IPS-18a (cell line): ENCODE results near the gene UNC5B.

Experiments
- H3K27ac ChIP-seq: one replicate; pipeline ENCODE4 v1.5.1; 2013; ENCODE audit warnings: low read length
- H3K27me3 ChIP-seq: one replicate; pipeline ENCODE4 v1.6.1; 2013; ENCODE audit warnings: mild to moderate bottlenecking, low read length; ENCODE audit not compliant: control insufficient read depth, insufficient read depth
- H3K36me3 ChIP-seq: one replicate; pipeline ENCODE4 v1.6.1; 2013; ENCODE audit warnings: low read depth, low read length; ENCODE audit not compliant: control insufficient read depth
- H3K4me1 ChIP-seq: one replicate; pipeline ENCODE4 v1.6.1; 2013; ENCODE audit warnings: low read depth, low read length; ENCODE audit not compliant: control insufficient read depth
- H3K4me3 ChIP-seq: one replicate; pipeline ENCODE4 v1.5.1; 2013; ENCODE audit warnings: low read length
- H3K9ac ChIP-seq: one replicate; pipeline ENCODE4 v1.6.1; 2013; ENCODE audit warnings: mild to moderate bottlenecking, low read length, moderate library complexity
- H3K9me3 ChIP-seq: one replicate; pipeline ENCODE4 v1.6.1; 2013; ENCODE audit warnings: low read depth, low read length; ENCODE audit not compliant: control insufficient read depth

UNC5B gene

GRCh38 chr10:71236822-71237682, 24.7 kb downstream of the UNC5B start:
- no peak overlapping the region for H3K27ac ChIP-seq

GRCh38 chr10:71237843-71238623, 25.7 kb downstream of the UNC5B start:
- peaks cover 12% of the 10 kb centered on the region for H3K4me1 ChIP-seq

More at GRCh38 chr10:71236822-71237682, 24.7 kb downstream of the UNC5B start:
- Histone ChIP-seq H3K36me3 (no peaks in the 10 kb centered on the region), H3K4me3 (no peak overlapping the region), H3K4me1 (peaks cover 12% of the 10 kb centered on the region), H3K27me3 (no peaks in the 10 kb centered on the region), H3K9me3 (no peaks in the 10 kb centered on the region), H3K9ac (no peak overlapping the region)

GRCh38 chr10:71238626-71239025, 26.3 kb downstream of the UNC5B start:
- H3K4me1 ChIP-seq = peaks cover 12% of the 10 kb centered on the region
- no peak overlapping the region for H3K27ac ChIP-seq
- H3K27me3 ChIP-seq = no peaks in the 10 kb centered on the region
- H3K9me3 ChIP-seq = no peaks in the 10 kb centered on the region
- no peaks in the 10 kb centered on the region for H3K36me3 ChIP-seq
- H3K9ac ChIP-seq = no peak overlapping the region
- H3K4me3 ChIP-seq = no peak overlapping the region

More at GRCh38 chr10:71237843-71238623, 25.7 kb downstream of the UNC5B start:
- Histone ChIP-seq H3K4me3 (no peak overlapping the region), H3K27ac (no peak overlapping the region), H3K36me3 (no peaks in the 10 kb centered on the region), H3K9ac (no peak overlapping the region), H3K27me3 (no peaks in the 10 kb centered on the region), H3K9me3 (no peaks in the 10 kb centered on the region)

GRCh38 chr10:71239131-71239915, 27.0 kb downstream of the UNC5B start:
- Histone ChIP-seq H3K9me3 (no peaks in the 10 kb centered on the region), H3K4me1 (peaks cover 9% of the 10 kb centered on the region), H3K27ac (no peak overlapping the region), H3K9ac (no peak overlapping the region), H3K36me3 (no peaks in the 10 kb centered on the region), H3K27me3 (no peaks in the 10 kb centered on the region), H3K4me3 (no peak overlapping the region)

GRCh38 chr10:71239946-71240795, 27.8 kb downstream of the UNC5B start:
- Histone ChIP-seq H3K9ac (no peak overlapping the region), H3K4me3 (no peak overlapping the region), H3K4me1 (peaks cover 5% of the 10 kb centered on the region), H3K27me3 (no peaks in the 10 kb centered on the region), H3K27ac (no peak overlapping the region), H3K36me3 (no peaks in the 10 kb centered on the region), H3K9me3 (no peaks in the 10 kb centered on the region)

GRCh38 chr10:71241114-71241829, 28.9 kb downstream of the UNC5B start:
- no peak overlapping the region for H3K9ac ChIP-seq
- no peak overlapping the region for H3K4me3 ChIP-seq
- no peaks in the 10 kb centered on the region for H3K36me3 ChIP-seq
- no peaks in the 10 kb centered on the region for H3K27me3 ChIP-seq
- H3K9me3 ChIP-seq = no peaks in the 10 kb centered on the region
- H3K4me1 ChIP-seq = peaks cover 5% of the 10 kb centered on the region
- no peak overlapping the region for H3K27ac ChIP-seq

- no peak overlapping the region for H3K27ac ChIP-seq
- H3K9ac ChIP-seq = no peak overlapping the region
- H3K4me3 ChIP-seq = no peak overlapping the region
- H3K27me3 ChIP-seq = no peaks in the 10 kb centered on the region
- no peaks in the 10 kb centered on the region for H3K9me3 ChIP-seq
- H3K36me3 ChIP-seq = no peaks in the 10 kb centered on the region
- H3K4me1 ChIP-seq = peaks cover 5% of the 10 kb centered on the region
Observed at GRCh38 chr10:71241830-71242621, 29.7 kb downstream of the UNC5B start.

GRCh38 chr10:71242622-71243009, 30.2 kb downstream of the UNC5B start:
- Histone ChIP-seq H3K4me3 (no peak overlapping the region), H3K9ac (no peak overlapping the region), H3K9me3 (no peaks in the 10 kb centered on the region), H3K36me3 (no peaks in the 10 kb centered on the region), H3K27me3 (no peaks in the 10 kb centered on the region), H3K4me1 (peaks cover 2% of the 10 kb centered on the region), H3K27ac (no peak overlapping the region)

GRCh38 chr10:71243756-71244395, 31.5 kb downstream of the UNC5B start:
- Histone ChIP-seq H3K4me1 (no peaks in the 10 kb centered on the region), H3K4me3 (no peak overlapping the region), H3K27ac (no peak overlapping the region), H3K27me3 (no peaks in the 10 kb centered on the region), H3K9me3 (no peaks in the 10 kb centered on the region), H3K36me3 (no peaks in the 10 kb centered on the region), H3K9ac (no peak overlapping the region)
